GM11168 (cell line): ENCODE measurements around the gene IGSF9.
"Not testable (repeated sequence)": the region's sequence is repeated elsewhere in the genome, so short reads cannot be mapped to it uniquely, and the experiment has no call there.

ENCODE experiments used
- in situ Hi-C: fragments of 300-500 bp; cut with MboI; formaldehyde crosslinking; loops from one replicate; pipeline ENCODE4 v1.12.0; 2022; ENCODE audit warnings: low sequenced_read_pairs; ENCODE audit not compliant: unreplicated experiment

The IGSF9 gene

DNA sequence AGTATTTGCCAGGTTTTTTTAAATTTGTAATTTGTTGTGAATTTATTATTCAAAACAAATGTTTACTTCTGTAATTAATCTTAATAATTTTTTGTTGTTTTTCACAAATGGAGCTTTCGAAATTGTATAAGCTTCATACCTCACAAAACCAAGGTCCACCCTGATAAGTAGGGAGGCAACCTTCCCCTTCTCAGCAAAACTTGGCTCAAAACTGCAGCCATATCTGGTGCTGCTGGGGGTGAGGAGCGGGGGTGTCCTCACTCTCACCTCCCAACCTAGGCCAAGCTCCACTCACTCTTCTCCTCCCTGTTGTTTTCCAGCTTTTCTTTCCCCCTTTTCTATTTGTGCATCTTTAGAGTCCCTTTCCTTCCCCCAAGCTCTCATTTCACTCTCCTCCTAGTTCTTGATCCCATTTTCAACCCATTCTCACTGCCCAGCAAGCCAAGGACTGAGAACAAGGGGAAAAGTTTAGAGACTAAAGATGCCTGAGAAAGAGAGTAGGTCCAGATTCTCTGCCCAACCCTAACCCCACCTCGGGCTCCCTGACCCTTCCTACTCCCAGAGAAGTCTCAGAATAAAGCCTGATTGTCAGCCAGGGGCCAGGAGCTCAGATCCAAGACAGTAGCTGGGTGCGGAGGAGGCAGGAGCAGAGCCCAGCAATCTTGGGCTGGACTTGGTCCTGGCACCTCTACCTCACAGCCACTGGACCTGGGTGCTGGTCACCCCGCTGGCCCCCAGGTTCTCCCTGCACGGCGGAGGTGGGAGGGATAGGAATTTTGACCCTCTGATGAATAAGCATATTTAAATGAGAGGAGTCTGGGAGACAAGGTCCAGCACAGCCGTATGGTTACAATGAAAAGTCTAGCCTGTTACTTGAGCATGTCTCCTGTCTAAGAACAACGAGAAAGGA is 37.1 kb downstream of the IGSF9 start:
- in situ Hi-C loops: no loop called here

DNA sequence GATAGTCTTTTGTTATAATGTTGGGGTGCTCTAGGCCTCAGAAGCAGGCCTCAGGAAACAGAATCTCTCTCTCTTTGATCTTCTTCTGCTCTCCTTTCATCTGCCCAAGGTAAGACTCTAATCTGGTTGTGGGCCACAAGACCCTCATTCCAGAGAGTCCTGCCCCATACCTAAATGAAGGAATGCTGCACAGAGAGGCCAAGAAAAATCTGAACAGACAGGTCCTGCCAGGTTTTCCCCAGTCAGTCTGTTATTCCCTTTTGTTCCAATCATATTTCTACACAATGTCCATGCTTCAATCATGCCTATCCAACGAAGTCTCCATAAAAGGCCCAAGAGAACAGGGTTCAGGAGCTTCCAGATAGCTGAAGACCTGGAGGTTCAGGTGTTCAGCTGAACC is 38.5 kb downstream of the IGSF9 start:
- in situ Hi-C loops: no loop called here

DNA sequence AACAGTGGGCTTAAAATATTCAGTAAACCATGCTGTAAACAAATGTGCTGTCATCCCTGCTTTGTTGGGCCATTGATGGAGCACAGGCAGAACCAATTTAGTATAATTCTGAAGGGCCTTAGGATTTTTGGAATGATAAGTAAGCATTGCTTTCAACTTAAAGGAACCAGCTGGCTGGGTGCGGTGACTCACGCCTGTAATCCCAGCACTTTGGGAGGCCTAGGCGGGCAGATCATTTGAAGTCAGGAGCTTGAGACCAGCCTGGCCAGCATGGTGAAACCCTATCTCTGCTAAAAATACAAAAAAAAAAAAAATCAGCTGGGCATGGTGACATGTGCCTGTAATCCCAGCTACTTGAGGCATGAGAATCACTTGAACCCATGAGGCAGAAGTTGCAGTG is 41.4 kb downstream of the IGSF9 start:
- in situ Hi-C loops: not testable (repeated sequence)

DNA sequence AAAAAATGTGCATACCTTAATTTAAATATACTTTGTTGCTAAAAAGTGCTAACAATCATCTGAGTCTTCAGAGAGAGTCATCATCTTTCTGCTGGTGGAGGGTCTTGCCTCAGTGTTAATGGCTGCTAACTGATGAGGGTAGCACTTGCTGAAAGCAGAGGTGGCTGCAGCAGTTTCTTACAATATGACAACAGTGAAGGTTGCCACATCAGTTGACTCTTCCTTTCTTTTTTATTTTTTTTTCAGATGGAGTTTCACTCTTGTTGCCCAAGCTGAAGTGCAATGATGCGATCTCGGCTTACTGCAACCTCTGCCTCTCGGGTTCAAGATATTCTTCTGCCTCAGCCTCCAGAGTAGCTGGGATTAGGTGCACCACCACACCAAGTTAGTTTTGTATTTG is 42.9 kb downstream of the IGSF9 start:
- in situ Hi-C loops: no loop called here

DNA sequence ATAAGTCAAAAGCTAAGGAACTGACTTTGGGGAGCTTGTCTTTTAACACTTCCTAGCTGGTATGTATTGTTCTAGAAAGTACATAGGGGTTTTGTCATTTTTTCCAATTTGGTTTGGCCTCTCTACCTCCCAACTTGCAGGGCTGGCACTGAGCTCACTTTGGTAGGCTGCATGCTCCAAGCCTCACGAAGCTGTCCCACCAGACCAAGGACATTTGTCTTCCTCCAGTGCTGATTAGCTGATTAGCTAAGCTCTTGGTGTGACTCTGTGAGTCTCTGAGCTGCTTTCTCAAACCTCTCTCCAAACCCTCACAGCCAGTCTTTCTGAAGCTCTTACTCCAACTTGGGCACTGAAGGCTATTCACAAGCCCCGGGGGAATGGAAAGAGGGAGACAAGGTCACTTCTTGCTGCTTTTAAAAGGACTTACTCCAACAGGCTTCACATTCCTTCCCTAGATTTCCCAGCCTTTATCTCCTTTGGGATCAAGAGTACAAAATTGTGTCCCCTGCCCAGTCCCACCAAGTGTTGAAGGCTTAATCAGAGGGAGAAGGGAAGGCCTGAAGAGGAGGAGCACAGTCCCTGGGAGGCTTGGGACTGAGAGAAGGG is 44.6 kb downstream of the IGSF9 start:
- in situ Hi-C loops: no loop called here

- in situ Hi-C loops: no loop called here
Observed at GRCh38 chr1:159900086-159900680, 45.2 kb downstream of the IGSF9 start, which contains the start of gene CFAP45. CFAP45 (minus strand) TSS chr1:159900165; CDS start chr1:159900098, 67 bp downstream.

GRCh38 chr1:159899634-159900033 is 45.8 kb downstream of the IGSF9 start:
- in situ Hi-C loops: not testable (repeated sequence)

GRCh38 chr1:159898527-159898926 is 46.9 kb downstream of the IGSF9 start:
- in situ Hi-C loops: no loop called here

DNA sequence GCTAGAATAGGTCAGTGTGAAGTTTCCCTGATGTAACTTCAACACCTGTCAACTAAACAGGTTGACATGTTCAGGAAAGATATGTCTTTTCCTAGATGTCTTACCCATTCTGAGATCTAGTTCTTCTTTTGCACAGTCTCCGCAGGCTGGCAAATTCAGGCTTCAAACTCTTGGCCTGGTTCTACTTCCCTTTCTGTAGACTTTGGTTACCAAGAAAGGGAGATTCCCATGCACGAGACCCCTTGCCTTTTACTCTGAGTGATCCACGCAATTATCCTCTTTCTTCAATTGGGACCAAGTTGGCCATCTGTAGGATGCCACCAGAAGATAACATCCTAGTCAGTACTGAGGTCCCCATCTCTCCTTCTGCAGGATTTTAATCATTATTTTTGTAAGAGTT is 47.5 kb downstream of the IGSF9 start:
- in situ Hi-C loops: no loop called here

DNA sequence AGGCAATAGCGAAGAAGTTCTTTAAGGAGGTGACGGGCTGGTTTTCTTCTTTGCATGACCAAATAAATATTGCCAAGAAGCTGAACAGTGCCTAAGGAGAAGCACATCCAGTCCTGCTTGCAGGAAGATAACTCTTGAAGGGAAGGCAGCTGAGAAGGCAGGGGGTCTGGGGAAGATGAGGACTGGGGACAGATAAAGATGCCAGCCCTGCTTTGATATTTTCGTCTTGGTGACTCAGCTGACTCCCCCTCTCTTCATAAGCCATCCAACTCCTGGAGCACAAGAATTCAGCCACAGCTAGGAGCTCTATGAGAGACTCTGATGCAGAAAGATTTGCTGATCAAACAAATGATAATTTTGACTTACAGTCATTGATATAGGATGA is 48.9 kb downstream of the IGSF9 start:
- in situ Hi-C loops: no loop called here

GRCh38 chr1:159895836-159896545 is 49.4 kb downstream of the IGSF9 start:
- in situ Hi-C loops: no loop called here

- in situ Hi-C loops: no loop called here
Observed at GRCh38 chr1:159895286-159895685, 50.1 kb downstream of the IGSF9 start.

GRCh38 chr1:159892944-159893343 is 52.5 kb downstream of the IGSF9 start:
- in situ Hi-C loops: loop anchor here (5.0 kb wide), 1 partner anchor 96 kb away; no protein-coding TSS in a partner anchor

GRCh38 chr1:159891275-159892157 is 53.9 kb downstream of the IGSF9 start:
- in situ Hi-C loops: loop anchor here (5.0 kb wide), 1 partner anchor 94 kb away; no protein-coding TSS in a partner anchor

- in situ Hi-C loops: loop anchor here (5.0 kb wide), 1 partner anchor 93 kb away; no protein-coding TSS in a partner anchor
Observed at GRCh38 chr1:159890390-159890789, 55.0 kb downstream of the IGSF9 start.

GRCh38 chr1:159889821-159890252 is 55.6 kb downstream of the IGSF9 start:
- in situ Hi-C loops: loop anchor here (5.0 kb wide), 1 partner anchor 93 kb away; no protein-coding TSS in a partner anchor

DNA sequence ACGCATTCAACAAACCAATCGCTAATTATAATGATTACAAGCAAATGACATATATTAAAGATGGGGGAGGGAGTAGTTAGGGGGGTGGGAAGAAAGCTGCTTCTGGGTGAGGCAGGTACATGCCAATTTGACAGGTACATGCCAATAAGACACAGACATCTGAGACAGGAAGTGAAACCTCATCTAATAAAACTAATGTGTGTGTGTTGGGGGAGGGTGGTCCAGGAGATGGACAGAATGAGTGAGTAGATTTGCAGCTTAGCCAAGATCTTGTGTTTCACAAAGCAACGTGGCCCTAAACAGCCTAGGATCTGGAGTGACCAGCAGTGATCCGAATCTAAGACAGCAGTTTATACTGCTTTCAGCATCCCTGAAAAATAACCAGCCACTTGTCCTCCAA is 56.2 kb downstream of the IGSF9 start:
- in situ Hi-C loops: no loop called here

GRCh38 chr1:159884296-159884695 is 61.1 kb downstream of the IGSF9 start:
- in situ Hi-C loops: no loop called here

DNA sequence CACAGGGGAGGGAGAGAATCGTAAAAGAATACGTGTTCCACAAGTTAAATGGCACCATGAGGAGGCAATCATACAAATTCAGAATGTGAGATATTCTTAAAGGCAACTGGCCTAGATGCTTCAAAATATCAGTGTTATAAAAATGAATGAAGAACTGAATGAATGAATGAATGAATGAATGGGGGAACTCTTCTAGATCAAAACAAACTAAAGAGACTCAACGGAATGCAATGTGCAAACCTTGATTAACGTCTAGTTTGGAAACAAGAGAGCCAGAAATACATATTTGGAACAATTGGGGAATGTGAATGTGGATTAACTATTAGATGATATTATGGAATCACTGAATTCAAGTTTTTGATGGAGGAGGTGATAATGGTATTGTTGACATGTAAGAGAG is 62.3 kb downstream of the IGSF9 start:
- in situ Hi-C loops: no loop called here
